ENCODE measurements around the gene CRK. TPM values are rescaled to one million over a fixed set of nuclear protein-coding genes. Genes with fewer than 3 reads are reported as not detected.

Gene CRK
- total RNA-seq, 1 donor from 2014 or later = 46.4 TPM

GRCh38 chr17:1474402-1475189, 18.6 kb upstream of the CRK start:
- Mint-ChIP-seq H3K9me3 (ENCODE audit: unreplicated experiment) (peaks cover 7% of the 10 kb centered on the region), H3K27ac (ENCODE audit: unreplicated experiment) (peak overlapping the region; percentile 33), H3K27me3 (ENCODE audit: unreplicated experiment) (peaks cover 4% of the 10 kb centered on the region), H3K36me3 (ENCODE audit: unreplicated experiment) (no peaks in the 10 kb centered on the region), H3K4me1 (ENCODE audit: low read depth, unreplicated experiment) (peaks cover 15% of the 10 kb centered on the region), H3K4me3 (ENCODE audit: unreplicated experiment) (no peak overlapping the region)
- no peak for TF ChIP-seq CTCF (IDR thresholded peaks at IDR 0.05; ENCODE audit: partially characterized antibody, unreplicated experiment)
- DNase-seq = peak; percentile 54

GRCh38 chr17:1473841-1474240, 17.8 kb upstream of the CRK start:
- no peak for TF ChIP-seq CTCF (IDR thresholded peaks at IDR 0.05; ENCODE audit: partially characterized antibody, unreplicated experiment)
- Mint-ChIP-seq H3K27me3 (ENCODE audit: unreplicated experiment) (peaks cover 4% of the 10 kb centered on the region), H3K36me3 (ENCODE audit: unreplicated experiment) (peaks cover 7% of the 10 kb centered on the region), H3K4me3 (ENCODE audit: unreplicated experiment) (no peak overlapping the region), H3K27ac (ENCODE audit: unreplicated experiment) (peak overlapping the region; percentile 80), H3K4me1 (ENCODE audit: low read depth, unreplicated experiment) (peaks cover 15% of the 10 kb centered on the region), H3K9me3 (ENCODE audit: unreplicated experiment) (peaks cover 9% of the 10 kb centered on the region)
- no peak for DNase-seq

GRCh38 chr17:1473170-1473569, 17.1 kb upstream of the CRK start:
- no peak overlapping the region for H3K4me3 Mint-ChIP-seq (ENCODE audit: unreplicated experiment)
- no peak for DNase-seq
- H3K4me1 Mint-ChIP-seq (ENCODE audit: low read depth, unreplicated experiment) = peaks cover 14% of the 10 kb centered on the region
- H3K36me3 Mint-ChIP-seq (ENCODE audit: unreplicated experiment) = peaks cover 11% of the 10 kb centered on the region
- H3K27ac Mint-ChIP-seq (ENCODE audit: unreplicated experiment) = no peak overlapping the region
- H3K27me3 Mint-ChIP-seq (ENCODE audit: unreplicated experiment) = peaks cover 4% of the 10 kb centered on the region
- peaks cover 9% of the 10 kb centered on the region for H3K9me3 Mint-ChIP-seq (ENCODE audit: unreplicated experiment)
- TF ChIP-seq CTCF (IDR thresholded peaks at IDR 0.05; ENCODE audit: partially characterized antibody, unreplicated experiment) = no peak

- Mint-ChIP-seq H3K27me3 (ENCODE audit: unreplicated experiment) (peaks cover 4% of the 10 kb centered on the region), H3K36me3 (ENCODE audit: unreplicated experiment) (peaks cover 11% of the 10 kb centered on the region), H3K9me3 (ENCODE audit: unreplicated experiment) (peaks cover 8% of the 10 kb centered on the region), H3K4me3 (ENCODE audit: unreplicated experiment) (no peak overlapping the region), H3K27ac (ENCODE audit: unreplicated experiment) (peak overlapping the region; percentile 49), H3K4me1 (ENCODE audit: low read depth, unreplicated experiment) (peaks cover 14% of the 10 kb centered on the region)
- no peak for DNase-seq
- TF ChIP-seq CTCF (IDR thresholded peaks at IDR 0.05; ENCODE audit: partially characterized antibody, unreplicated experiment) = no peak
Observed at GRCh38 chr17:1471911-1472821, 16.1 kb upstream of the CRK start.

Data from glutamatergic neuron (in vitro differentiated cells).